NK-92 (cell line): Measurements from ENCODE around the gene LSAMP.

Experiments used
- DNase-seq: peaks from one replicate; lab custom pipeline; 2025; ENCODE audit not compliant: unreplicated experiment; lab: John Stamatoyannopoulos, UW

Gene LSAMP

GRCh38 chr3:116032176-116032575 is 413.1 kb downstream of the LSAMP start:
- DNase-seq = no peak

- DNase-seq = no peak
Measured at GRCh38 chr3:116030131-116030850, 415.0 kb downstream of the LSAMP start.

GRCh38 chr3:116029266-116029665 is 416.0 kb downstream of the LSAMP start:
- no peak for DNase-seq

GRCh38 chr3:116028157-116028556 is 417.1 kb downstream of the LSAMP start:
- no peak for DNase-seq

- no peak for DNase-seq
Measured at GRCh38 chr3:116020989-116021388, 424.3 kb downstream of the LSAMP start.

GRCh38 chr3:116020495-116020894 is 424.8 kb downstream of the LSAMP start:
- DNase-seq = no peak

GRCh38 chr3:116019254-116019763 is 426.0 kb downstream of the LSAMP start:
- DNase-seq = no peak

GRCh38 chr3:116018646-116019045 is 426.6 kb downstream of the LSAMP start:
- DNase-seq = no peak

- no peak for DNase-seq
Measured at GRCh38 chr3:116015931-116016330, 429.4 kb downstream of the LSAMP start.

GRCh38 chr3:116007000-116007399 is 438.3 kb downstream of the LSAMP start:
- no peak for DNase-seq

GRCh38 chr3:116005404-116005803 is 439.9 kb downstream of the LSAMP start:
- DNase-seq = no peak

GRCh38 chr3:116002235-116002634 is 443.1 kb downstream of the LSAMP start:
- DNase-seq = no peak

GRCh38 chr3:116001151-116001621 is 444.1 kb downstream of the LSAMP start:
- DNase-seq = no peak

GRCh38 chr3:116000311-116000710 is 445.0 kb downstream of the LSAMP start:
- no peak for DNase-seq

GRCh38 chr3:115999613-116000012 is 445.7 kb downstream of the LSAMP start:
- no peak for DNase-seq

GRCh38 chr3:115999001-115999585 is 446.2 kb downstream of the LSAMP start:
- DNase-seq = no peak

- no peak for DNase-seq
Measured at GRCh38 chr3:115996420-115997108, 448.7 kb downstream of the LSAMP start.

- no peak for DNase-seq
Measured at GRCh38 chr3:115990669-115991068, 454.6 kb downstream of the LSAMP start.

GRCh38 chr3:115989684-115990421 is 455.4 kb downstream of the LSAMP start:
- no peak for DNase-seq

GRCh38 chr3:115986555-115987207 is 458.6 kb downstream of the LSAMP start:
- no peak for DNase-seq

- DNase-seq = no peak
Measured at GRCh38 chr3:115982629-115983028, 462.7 kb downstream of the LSAMP start.
